SK-MEL-5 (cell line): ENCODE data around the gene SFXN5. TPM values are rescaled to one million over a fixed set of nuclear protein-coding genes. Genes with fewer than 3 reads are reported as not detected.

Source experiments
- DNase-seq: peaks from one replicate; pipeline ENCODE4 v3.0.0-alpha.2; 2016; ENCODE audit warnings: low read depth, low spot score
- in situ Hi-C: cut with HindIII; loops from 2 replicates; pipeline ENCODE4 v1.10.0; 2016; ENCODE audit warnings: low sequenced_read_pairs, high pct_unique_total_duplicates, low pct_unique_long_range_greater_than_20kb
- total RNA-seq: library from RNA; depleted of rRNA; stranded (reverse); fragments of >200 nt; shearing (Covaris generic); gene quantifications from 2 replicates; pipeline ENCODE4 v1.2.3, GENCODE V29; 2014

The SFXN5 gene
- total RNA-seq, 1 experiment from 2014 or later: 7.1 TPM

GRCh38 chr2:72950558-72951255 lies 120.8 kb downstream of the SFXN5 start:
- no peak for DNase-seq

GRCh38 chr2:72949642-72950041 lies 121.9 kb downstream of the SFXN5 start:
- in situ Hi-C loops: no loop called here
- DNase-seq: no peak

More at GRCh38 chr2:72950558-72951255, 120.8 kb downstream of the SFXN5 start:
- in situ Hi-C loops: no loop called here

- no peak for DNase-seq
- in situ Hi-C loops: no loop called here
Observed at GRCh38 chr2:72949045-72949444, 122.5 kb downstream of the SFXN5 start.

GRCh38 chr2:72947952-72948830 lies 123.3 kb downstream of the SFXN5 start:
- no peak for DNase-seq
- in situ Hi-C loops: no loop called here

GRCh38 chr2:72946466-72946865 lies 125.0 kb downstream of the SFXN5 start:
- in situ Hi-C loops: no loop called here
- no peak for DNase-seq

- in situ Hi-C loops: no loop called here
- no peak for DNase-seq
Observed at GRCh38 chr2:72945450-72946019, 126.0 kb downstream of the SFXN5 start.

- DNase-seq: no peak
- in situ Hi-C loops: no loop called here
Observed at GRCh38 chr2:72944804-72945449, 126.6 kb downstream of the SFXN5 start.

- in situ Hi-C loops: no loop called here
- DNase-seq: no peak
Observed at GRCh38 chr2:72943540-72944395, 127.7 kb downstream of the SFXN5 start.

GRCh38 chr2:72942881-72943418 lies 128.6 kb downstream of the SFXN5 start:
- in situ Hi-C loops: no loop called here
- DNase-seq: no peak

- DNase-seq: no peak
- in situ Hi-C loops: no loop called here
Observed at GRCh38 chr2:72942293-72942692, 129.2 kb downstream of the SFXN5 start.

GRCh38 chr2:72940786-72941185 lies 130.7 kb downstream of the SFXN5 start:
- DNase-seq: no peak
- in situ Hi-C loops: no loop called here

GRCh38 chr2:72940361-72940760 lies 131.2 kb downstream of the SFXN5 start:
- DNase-seq: no peak
- in situ Hi-C loops: no loop called here

GRCh38 chr2:72938455-72938854 lies 133.1 kb downstream of the SFXN5 start:
- in situ Hi-C loops: no loop called here
- no peak for DNase-seq

GRCh38 chr2:72937356-72937669 lies 134.2 kb downstream of the SFXN5 start:
- no peak for DNase-seq
- in situ Hi-C loops: no loop called here

GRCh38 chr2:72936660-72937355 lies 134.7 kb downstream of the SFXN5 start:
- in situ Hi-C loops: no loop called here
- DNase-seq: no peak

GRCh38 chr2:72935611-72935957 lies 135.9 kb downstream of the SFXN5 start:
- in situ Hi-C loops: no loop called here
- DNase-seq: no peak
